ENCODE results near the gene KIF18B.

DNA sequence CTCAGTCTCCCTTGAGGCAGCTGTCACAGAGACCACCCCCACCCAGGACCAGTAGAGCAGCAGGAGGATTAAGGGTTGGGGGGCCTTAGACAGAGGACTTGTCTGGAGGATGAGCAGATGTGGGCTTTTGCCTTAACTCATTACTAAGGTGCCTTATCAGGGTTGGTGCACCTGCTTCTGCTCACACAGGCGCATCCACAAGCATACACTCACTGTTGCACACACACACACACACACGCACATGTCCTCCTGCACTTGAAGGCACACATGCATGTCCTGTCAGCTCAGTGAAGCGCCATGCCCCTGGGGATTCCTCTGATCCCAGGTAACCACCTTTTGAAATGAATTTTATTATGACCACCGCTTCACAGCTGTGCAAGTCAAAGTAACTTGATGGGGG, 33.4 kb downstream of the KIF18B start:
- TF ChIP-seq, protein P1, sequence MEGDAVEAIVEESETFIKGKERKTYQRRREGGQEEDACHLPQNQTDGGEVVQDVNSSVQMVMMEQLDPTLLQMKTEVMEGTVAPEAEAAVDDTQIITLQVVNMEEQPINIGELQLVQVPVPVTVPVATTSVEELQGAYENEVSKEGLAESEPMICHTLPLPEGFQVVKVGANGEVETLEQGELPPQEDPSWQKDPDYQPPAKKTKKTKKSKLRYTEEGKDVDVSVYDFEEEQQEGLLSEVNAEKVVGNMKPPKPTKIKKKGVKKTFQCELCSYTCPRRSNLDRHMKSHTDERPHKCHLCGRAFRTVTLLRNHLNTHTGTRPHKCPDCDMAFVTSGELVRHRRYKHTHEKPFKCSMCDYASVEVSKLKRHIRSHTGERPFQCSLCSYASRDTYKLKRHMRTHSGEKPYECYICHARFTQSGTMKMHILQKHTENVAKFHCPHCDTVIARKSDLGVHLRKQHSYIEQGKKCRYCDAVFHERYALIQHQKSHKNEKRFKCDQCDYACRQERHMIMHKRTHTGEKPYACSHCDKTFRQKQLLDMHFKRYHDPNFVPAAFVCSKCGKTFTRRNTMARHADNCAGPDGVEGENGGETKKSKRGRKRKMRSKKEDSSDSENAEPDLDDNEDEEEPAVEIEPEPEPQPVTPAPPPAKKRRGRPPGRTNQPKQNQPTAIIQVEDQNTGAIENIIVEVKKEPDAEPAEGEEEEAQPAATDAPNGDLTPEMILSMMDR (IDR thresholded peaks at IDR 0.05), result no peak
- TF ChIP-seq POLR2A (IDR thresholded peaks at IDR 0.05), result no peak

All from heart left ventricle (tissue), 13 donors.